Stimulated activated CD8-positive, alpha-beta memory T cell treated with anti-CD3 and anti-CD28 coated beads, Interleukin-4, amount 100 ng/mL, for 1 hour (primary cell): ENCODE data around the gene GOLGA8R.
"Not testable (repeated sequence)": the region's sequence is repeated elsewhere in the genome, so short reads cannot be mapped to it uniquely, and the experiment has no call there.

Source experiments
- DNase-seq, 2 donors: peaks; one replicate each; pipeline ENCODE4 v3.0.0-alpha.2; 2020; ENCODE audit warnings: low read depth in 2 of 2, low spot score in 1 of 2

Gene GOLGA8R

GRCh38 chr15:30355043-30355442 lies 59.0 kb downstream of the GOLGA8R start:
- not testable (repeated sequence) for DNase-seq
